H9 (cell line): Measurements from ENCODE around the gene LPAR3. TPM values are rescaled to one million over a fixed set of nuclear protein-coding genes. Genes with fewer than 3 reads are reported as not detected.

Experiments
- DNase-seq: peaks from one replicate; pipeline ENCODE4 v3.0.0-alpha.2; 2017
- H2AFZ ChIP-seq: one replicate; pipeline ENCODE4 v1.6.1; 2013; ENCODE audit warnings: mild to moderate bottlenecking, low read length, control low read depth, moderate library complexity
- H2AK5ac ChIP-seq: 2 replicates; pipeline ENCODE4 v1.6.1; 2013; ENCODE audit warnings: low read length, control low read depth, mixed read lengths; ENCODE audit not compliant: insufficient read length
- H2BK120ac ChIP-seq: one replicate; pipeline ENCODE4 v1.6.1; 2013; ENCODE audit warnings: low read depth, mild to moderate bottlenecking, low read length, control low read depth, inconsistent platforms; ENCODE audit not compliant: poor library complexity, severe bottlenecking
- H2BK12ac ChIP-seq: 2 replicates; pipeline ENCODE4 v1.6.1; 2013; ENCODE audit warnings: low read length, control low read depth, mixed read lengths, low read depth; ENCODE audit not compliant: insufficient read length
- H2BK15ac ChIP-seq: 2 replicates; pipeline ENCODE4 v1.6.1; 2013; ENCODE audit warnings: low read depth, low read length, control low read depth
- H2BK20ac ChIP-seq: one replicate; pipeline ENCODE4 v1.6.1; 2013; ENCODE audit warnings: low read depth, mild to moderate bottlenecking, low read length, control low read depth, inconsistent platforms; ENCODE audit not compliant: poor library complexity, severe bottlenecking
- H2BK5ac ChIP-seq: 2 replicates; pipeline ENCODE4 v1.6.1; 2013; ENCODE audit warnings: low read length, control low read depth, mixed read lengths; ENCODE audit not compliant: insufficient read length
- H3K14ac ChIP-seq: 2 replicates; pipeline ENCODE4 v1.6.1; 2013; ENCODE audit warnings: low read length, control low read depth; ENCODE audit not compliant: insufficient read depth
- H3K18ac ChIP-seq: 2 replicates; pipeline ENCODE4 v1.6.1; 2013; ENCODE audit warnings: low read depth, mild to moderate bottlenecking, mixed read lengths, low read length, control low read depth; ENCODE audit not compliant: insufficient read length
- H3K23ac ChIP-seq: 2 replicates; pipeline ENCODE4 v1.6.1; 2013; ENCODE audit warnings: low read length, control low read depth, mixed read lengths, low read depth; ENCODE audit not compliant: insufficient read length
- H3K23me2 ChIP-seq: 2 replicates; pipeline ENCODE4 v1.6.1; 2013; ENCODE audit warnings: low read depth, mild to moderate bottlenecking, mixed read lengths, low read length, control low read depth; ENCODE audit not compliant: insufficient read length, poor library complexity, severe bottlenecking
- H3K27ac ChIP-seq: 2 replicates; pipeline ENCODE4 v1.5.1; 2013; ENCODE audit warnings: low read length, control low read depth, mixed read lengths, low read depth; ENCODE audit not compliant: insufficient read length
- H3K27me3 ChIP-seq: 2 replicates; pipeline ENCODE4 v1.6.1; 2013; ENCODE audit warnings: low read length, control low read depth, inconsistent platforms; ENCODE audit not compliant: insufficient read depth
- H3K4ac ChIP-seq: 2 replicates; pipeline ENCODE4 v1.6.1; 2013; ENCODE audit warnings: low read depth, mild to moderate bottlenecking, control low read depth, inconsistent platforms, low read length, moderate library complexity
- H3K4me1 ChIP-seq: 2 replicates; pipeline ENCODE4 v1.6.1; 2013; ENCODE audit warnings: low read length, control low read depth, inconsistent platforms; ENCODE audit not compliant: insufficient read depth
- H3K4me2 ChIP-seq: 2 replicates; pipeline ENCODE4 v1.6.1; 2013; ENCODE audit warnings: low read length, control low read depth, mixed read lengths; ENCODE audit not compliant: insufficient read length, insufficient read depth
- H3K56ac ChIP-seq: 2 replicates; pipeline ENCODE4 v1.6.1; 2013; ENCODE audit warnings: low read depth, mild to moderate bottlenecking, mixed read lengths, low read length, control low read depth; ENCODE audit not compliant: insufficient read length
- H3K79me1 ChIP-seq: 2 replicates; pipeline ENCODE4 v1.6.1; 2013; ENCODE audit warnings: low read depth, mild to moderate bottlenecking, moderate library complexity, low read length, control low read depth, inconsistent platforms; ENCODE audit not compliant: insufficient read depth, poor library complexity, severe bottlenecking
- H3K79me2 ChIP-seq: 2 replicates; pipeline ENCODE4 v1.6.1; 2013; ENCODE audit warnings: low read length, control low read depth, inconsistent platforms; ENCODE audit not compliant: insufficient read depth
- H3K9ac ChIP-seq: 2 replicates; pipeline ENCODE4 v1.6.1; 2013; ENCODE audit warnings: low read length, control low read depth, mixed read lengths; ENCODE audit not compliant: insufficient read length; ENCODE audit errors: extremely low read depth
- H3K9me3 ChIP-seq: one replicate; pipeline ENCODE4 v1.6.1; 2013; ENCODE audit warnings: low read depth, low read length, inconsistent platforms; ENCODE audit not compliant: control insufficient read depth
- H3T11ph ChIP-seq: one replicate; pipeline ENCODE4 v1.6.1; 2013; ENCODE audit warnings: mild to moderate bottlenecking, low read length, control low read depth, inconsistent platforms
- H4K20me1 ChIP-seq: one replicate; pipeline ENCODE4 v1.6.1; 2013; ENCODE audit not compliant: control insufficient read depth, insufficient read length, insufficient read depth
- H4K5ac ChIP-seq: 2 replicates; pipeline ENCODE4 v1.6.1; 2013; ENCODE audit warnings: low read depth, mild to moderate bottlenecking, mixed read lengths, low read length, control low read depth; ENCODE audit not compliant: insufficient read length
- H4K8ac ChIP-seq: replicated peaks from 2 replicates; pipeline ENCODE4 v1.6.1; 2013; ENCODE audit warnings: low read length, control low read depth, mixed read lengths, low read depth; ENCODE audit not compliant: insufficient read length
- H4K91ac ChIP-seq: 2 replicates; pipeline ENCODE4 v1.6.1; 2013; ENCODE audit warnings: low read depth, mild to moderate bottlenecking, moderate library complexity, mixed read lengths, low read length, control low read depth; ENCODE audit not compliant: insufficient read length
- H3K27ac Mint-ChIP-seq, 3 experiments: 2 replicates in 2 of 3; 3 replicates in 1 of 3; pipeline ENCODE4 v1.8.0; 2020 to 2021; ENCODE audit warnings: mixed read lengths in 3 of 3, mild to moderate bottlenecking in 1 of 3, moderate library complexity in 1 of 3
- H3K27me3 Mint-ChIP-seq: 2 replicates; pipeline ENCODE4 v1.8.0; 2021; ENCODE audit warnings: low read depth, mild to moderate bottlenecking, moderate library complexity, mixed read lengths
- H3K36me3 Mint-ChIP-seq, 3 experiments: 2 replicates in 2 of 3; 3 replicates in 1 of 3; pipeline ENCODE4 v1.8.0; 2020 to 2021; ENCODE audit warnings: low read depth in 3 of 3, mixed read lengths in 3 of 3; ENCODE audit not compliant: insufficient read depth in 1 of 3
- H3K4me1 Mint-ChIP-seq, 2 experiments: 2 replicates each; pipeline ENCODE4 v1.8.0; 2020; ENCODE audit warnings: mixed read lengths in 2 of 2
- H3K4me3 Mint-ChIP-seq, 2 experiments: 2 replicates in 1 of 2; 3 replicates in 1 of 2; pipeline ENCODE4 v1.8.0; 2020 to 2021; ENCODE audit warnings: mild to moderate bottlenecking in 2 of 2, mixed read lengths in 2 of 2, moderate library complexity in 1 of 2
- H3K9me3 Mint-ChIP-seq, 2 experiments: 2 replicates in 1 of 2; 3 replicates in 1 of 2; pipeline ENCODE4 v1.8.0; 2020; ENCODE audit warnings: mild to moderate bottlenecking in 2 of 2, mixed read lengths in 2 of 2, moderate library complexity in 1 of 2
- CTCF ChIP-seq: fragments of 200-600 bp; sonication (generic); conservative IDR thresholded peaks from 3 replicates; pipeline ENCODE4 v1.8.0; 2021; ENCODE audit warnings: antibody characterized with exemption, mild to moderate bottlenecking
- WGBS: extraction: QIAGEN DNeasy Blood & Tissue Kit; methylation state at CpG from one replicate; pipeline ENCODE4 v1.1.7; 2013; ENCODE audit warnings: missing lambda C conversion rate, low lambda C conversion rate, mixed read lengths; ENCODE audit not compliant: insufficient read length; ENCODE audit errors: extremely low coverage; 5-methylcytosine and 5-hydroxymethylcytosine counted together
- total RNA-seq: library from RNA; stranded (reverse); gene quantifications from 2 replicates; pipeline ENCODE4 v1.2.1, GENCODE V29; 2021

Gene LPAR3
- total RNA-seq, 1 experiment from 2014 or later = 3.0 TPM

GRCh38 chr1:84845357-84845756 is 47.6 kb downstream of the LPAR3 start:
- no peak for TF ChIP-seq CTCF
- H3K9ac ChIP-seq = no peak overlapping the region
- no peak overlapping the region for H2BK20ac ChIP-seq
- H3K4me2 ChIP-seq = no peak overlapping the region
- H3K4ac ChIP-seq = no peak overlapping the region
- no peak overlapping the region for H3K18ac ChIP-seq
- H2BK12ac ChIP-seq = no peak overlapping the region
- no peaks in the 10 kb centered on the region for H3K9me3 Mint-ChIP-seq
- H4K5ac ChIP-seq = no peak overlapping the region
- H3K4me1 ChIP-seq = no peaks in the 10 kb centered on the region
- H2BK5ac ChIP-seq = no peak overlapping the region
- no peak overlapping the region for H3K14ac ChIP-seq
- H3K9me3 ChIP-seq = no peaks in the 10 kb centered on the region
- H3K36me3 Mint-ChIP-seq = peaks cover 0 to 2% (median 0%) of the 10 kb centered on the region in 3 experiments; a peak in 2 of 7 replicates
- H3K27me3 Mint-ChIP-seq = no peaks in the 10 kb centered on the region
- no peaks in the 10 kb centered on the region for H3K27me3 ChIP-seq
- H3K79me2 ChIP-seq = no peaks in the 10 kb centered on the region
- H2AK5ac ChIP-seq = no peak overlapping the region
- no peak overlapping the region for H3K27ac Mint-ChIP-seq
- no peak overlapping the region for H3K4me3 Mint-ChIP-seq
- H4K20me1 ChIP-seq = no peaks in the 10 kb centered on the region
- no peak for DNase-seq
- no peak overlapping the region for H2BK15ac ChIP-seq
- no peak overlapping the region for H4K91ac ChIP-seq
- no peaks in the 10 kb centered on the region for H3K23me2 ChIP-seq
- no peak overlapping the region for H3T11ph ChIP-seq
- no peak overlapping the region for H2AFZ ChIP-seq
- peaks cover 4 to 6% of the 10 kb centered on the region in 2 experiments; a peak in 3 of 4 replicates for H3K4me1 Mint-ChIP-seq
- no peak overlapping the region for H2BK120ac ChIP-seq
- no peak overlapping the region for H3K56ac ChIP-seq
- 100% methylated on average over 1 of the region's 2 CpGs for WGBS
- H3K23ac ChIP-seq = no peak overlapping the region
- H3K79me1 ChIP-seq = no peaks in the 10 kb centered on the region
- H3K27ac ChIP-seq = no peak overlapping the region
- H4K8ac ChIP-seq = no peak overlapping the region
